Ovary (tissue), 9 donors: ENCODE measurements around the gene AKR7A2. TPM values are rescaled to one million over a fixed set of nuclear protein-coding genes. Genes with fewer than 3 reads are reported as not detected.
"Not testable (repeated sequence)": the region's sequence is repeated elsewhere in the genome, so short reads cannot be mapped to it uniquely, and the experiment has no call there.

ENCODE experiments used
- DNase-seq, 5 donors: peaks; one replicate each; pipeline ENCODE4 v3.0.0-alpha.2; 2019 to 2020
- H3K27ac ChIP-seq, 2 donors: fragments of 200-600 bp; one replicate each; pipeline versions ENCODE4 v1.5.1 to v1.8.0; 2019 to 2022
- H3K27me3 ChIP-seq: fragments of 200-600 bp; one replicate; pipeline ENCODE4 v1.8.0; 2022
- H3K36me3 ChIP-seq: fragments of 200-600 bp; sonication (generic); one replicate; pipeline ENCODE4 v1.5.1; 2019
- H3K4me1 ChIP-seq: one replicate; pipeline ENCODE4 v1.8.1; 2013; ENCODE audit warnings: mild to moderate bottlenecking, moderate library complexity; ENCODE audit not compliant: insufficient read depth
- H3K4me3 ChIP-seq: fragments of 200-600 bp; sonication (generic); one replicate; pipeline ENCODE4 v1.5.1; 2017
- H3K9me3 ChIP-seq, 2 donors: fragments of 200-600 bp in 1 of 2; sonication (generic) in 1 of 2; one replicate each; pipeline versions ENCODE4 v1.5.1 to v1.8.1; 2013 to 2019; ENCODE audit warnings: mild to moderate bottlenecking in 1 of 2, moderate library complexity in 1 of 2
- CTCF ChIP-seq, 3 donors: fragments of 450-650 bp in 2 of 3; fragments of 200-600 bp in 1 of 3; IDR thresholded peaks; one replicate each; pipeline versions ENCODE4 v1.5.1 to v1.8.0; 2016 to 2022; ENCODE audit warnings: antibody characterized with exemption in 3 of 3, mild to moderate bottlenecking in 1 of 3
- EP300 ChIP-seq: sonication (generic); formaldehyde crosslinking; IDR thresholded peaks from one replicate; pipeline ENCODE4 v1.6.1; 2017; ENCODE audit warnings: antibody characterized with exemption
- POLR2A ChIP-seq: fragments of 450-650 bp; IDR thresholded peaks from one replicate; pipeline ENCODE4 v1.6.1; 2017; ENCODE audit warnings: antibody characterized with exemption, mild to moderate bottlenecking, moderate library complexity
- WGBS, 3 donors: extraction: QIAGEN DNeasy Blood & Tissue Kit in 1 of 3; methylation state at CpG; one replicate each; pipeline versions ENCODE4 v1.1.5 to v1.1.7; 2013 to 2017; 5-methylcytosine and 5-hydroxymethylcytosine counted together
- intact Hi-C, 4 donors: fragments of 100-400 bp; cut with DNase I; formaldehyde crosslinking; loops; one replicate each; pipeline versions ENCODE4 v1.11.0 to v1.15.1; 2022 to 2023
- polyA plus RNA-seq, 2 donors: library from polyadenylated mRNA; stranded (reverse); fragments of 200-250 nt in 1 of 2; fragments of 350-450 nt in 1 of 2; fragmentation: Illumina TruSeq in 1 of 2; extraction: RNeasy Lipid Tissue Mini Kit (QIAGEN cat#74804) in 1 of 2; gene quantifications; one replicate each; pipeline ENCODE4 v1.2.3, GENCODE V29; 2013 to 2014
- total RNA-seq, 7 donors: library from RNA; depleted of rRNA in 2 of 7; stranded (reverse); fragments of >200 nt in 2 of 7; fragmentation: NEBNext Ultra II Directional in 3 of 7; extraction: Animal tissue kit (Norgen Biotek cat#: 25700) in 3 of 7; gene quantifications; one replicate each; pipeline versions ENCODE4 v1.1.0 to v1.2.4, GENCODE V29; 2016 to 2023
- donor health status: DM: no; HTN: no; CAD: no; lungs with moderate emphysema.
- donor health status: DM: no; HTN: no; CAD: no.
- donor health status: Bipolar disorder and iron deficiency.
- donor health status: DM: yes; HTN: yes; CAD: no.
- donor health status: DM: no; HTN: no; CAD: no.
- donor health status: DM: yes; HTN: yes; CAD: no.

AKR7A2 gene
- total and polyA plus RNA-seq, 9 donors, result 37.9 to 83.6 (median 55.6) TPM

GRCh38 chr1:19287436-19288185, 24.3 kb downstream of the AKR7A2 start:
- H3K4me3 ChIP-seq, result no peak overlapping the region
- no peaks in the 10 kb centered on the region for H3K27me3 ChIP-seq
- intact Hi-C loops, result no loop called here
- peaks cover 4% of the 10 kb centered on the region for H3K4me1 ChIP-seq
- no peak for DNase-seq
- H3K36me3 ChIP-seq, result no peaks in the 10 kb centered on the region
- TF ChIP-seq POLR2A (no peak), CTCF (IDR thresholded peaks at IDR 0.05) (no peak), EP300 (no peak)
- H3K9me3 ChIP-seq, result no peaks in the 10 kb centered on the region
- no peak overlapping the region for H3K27ac ChIP-seq
- WGBS, 3 donors, result 94 to 97% (median 94%) methylated on average over 13 of the region's 13 CpGs

DNA sequence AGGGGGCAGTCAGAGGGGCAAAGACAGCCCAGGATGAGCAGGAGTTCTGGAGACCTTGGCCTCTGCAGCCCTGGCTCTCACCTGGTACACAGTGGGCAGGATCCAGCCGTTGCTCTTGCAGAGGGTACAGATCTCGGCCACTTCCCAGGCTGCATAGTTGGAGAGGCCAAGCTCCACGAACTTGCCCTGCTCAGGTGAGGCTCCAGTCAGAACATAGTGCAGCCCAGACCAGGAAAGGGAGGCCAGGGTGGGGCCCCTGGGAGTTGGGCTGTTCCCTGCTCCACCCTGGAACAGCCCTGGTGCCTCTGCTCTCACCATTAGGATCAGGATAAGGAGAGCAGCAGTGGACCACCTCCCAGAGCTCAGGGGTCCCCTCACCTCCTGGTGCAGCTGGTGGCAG, 26.1 kb downstream of the AKR7A2 start:
- H3K27me3 ChIP-seq, H3K9me3 ChIP-seq, H3K4me3 ChIP-seq, intact Hi-C loops, DNase-seq, H3K36me3 ChIP-seq, H3K4me1 ChIP-seq, H3K27ac ChIP-seq: not testable (repeated sequence)
- WGBS, 3 donors, result 76 to 98% (median 93%) methylated on average over 3 of the region's 3 CpGs

DNA sequence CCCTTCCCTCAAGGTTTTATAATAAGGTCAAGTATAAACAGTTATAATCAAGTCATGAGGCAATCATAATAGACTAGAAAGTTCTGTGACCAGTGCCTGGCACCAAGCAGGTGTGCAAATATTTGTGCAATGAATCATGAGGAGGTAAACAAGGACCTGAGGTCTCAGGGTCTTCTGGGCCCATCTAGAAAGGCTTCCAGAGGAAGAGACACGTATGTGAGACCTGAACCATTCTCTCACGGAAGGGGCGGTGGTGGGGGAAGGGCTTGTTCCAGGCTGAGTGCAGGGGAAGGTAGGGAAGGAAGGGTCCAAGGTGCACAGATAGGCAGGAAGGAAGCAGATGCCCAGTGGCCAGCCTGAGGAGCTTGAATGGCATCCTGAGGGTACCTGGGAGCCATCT, 26.6 kb downstream of the AKR7A2 start:
- DNase-seq, intact Hi-C loops, H3K4me3 ChIP-seq, H3K27me3 ChIP-seq, H3K9me3 ChIP-seq, H3K36me3 ChIP-seq, H3K27ac ChIP-seq, H3K4me1 ChIP-seq: not testable (repeated sequence)
- 81 to 98% (median 94%) methylated on average over 3 of the region's 3 CpGs for WGBS, 3 donors

GRCh38 chr1:19284881-19285280, 27.1 kb downstream of the AKR7A2 start:
- intact Hi-C loops, result no loop called here
- Histone ChIP-seq H3K27me3 (no peaks in the 10 kb centered on the region), H3K4me1 (peaks cover 4% of the 10 kb centered on the region), H3K9me3 (no peaks in the 10 kb centered on the region), H3K27ac (no peak overlapping the region), H3K36me3 (no peaks in the 10 kb centered on the region), H3K4me3 (no peak overlapping the region)
- no peak for DNase-seq
- 88 to 97% (median 92%) methylated on average over 8 of the region's 8 CpGs for WGBS, 3 donors
- no peak for TF ChIP-seq POLR2A
- TF ChIP-seq EP300, result no peak
- no peak for TF ChIP-seq CTCF (IDR thresholded peaks at IDR 0.05)

- intact Hi-C loops, result no loop called here
- Histone ChIP-seq H3K4me3 (no peak overlapping the region), H3K36me3 (no peaks in the 10 kb centered on the region), H3K27me3 (no peaks in the 10 kb centered on the region), H3K4me1 (peaks cover 3% of the 10 kb centered on the region), H3K27ac (no peak overlapping the region), H3K9me3 (no peaks in the 10 kb centered on the region)
- DNase-seq, result no peak
- TF ChIP-seq CTCF (IDR thresholded peaks at IDR 0.05), result no peak
- TF ChIP-seq POLR2A, result no peak
- no peak for TF ChIP-seq EP300
- 93 to 98% (median 97%) methylated on average over 9 of the region's 9 CpGs for WGBS, 3 donors
Measured at GRCh38 chr1:19283891-19284290, 28.1 kb downstream of the AKR7A2 start.
